Thyroid gland (tissue), 4 donors: Measurements from ENCODE around the gene GNG7.

ENCODE experiments used
- CTCF ChIP-seq, 6 experiments: fragments of 200-600 bp in 3 of 6; fragments of 450-650 bp in 3 of 6; sonication (generic) in 3 of 6; IDR thresholded peaks; one replicate each; pipeline ENCODE4 v1.5.1; 2016 to 2019; ENCODE audit warnings: antibody characterized with exemption in 6 of 6, mild to moderate bottlenecking in 2 of 6, inconsistent platforms in 1 of 6, moderate library complexity in 1 of 6
- POLR2A ChIP-seq, 2 donors: fragments of 450-650 bp; IDR thresholded peaks; one replicate each; pipeline ENCODE4 v1.6.1; 2017; ENCODE audit warnings: antibody characterized with exemption in 2 of 2, mild to moderate bottlenecking in 2 of 2, moderate library complexity in 1 of 2

GRCh38 chr19:2574478-2574931, 128.0 kb downstream of the GNG7 start:
- TF ChIP-seq POLR2A (IDR thresholded peaks at IDR 0.05) (no peak), CTCF (IDR thresholded peaks at IDR 0.05) (no peak)
